T-helper 17 cell (primary cell): ENCODE results near the gene UBE2F. TPM values are rescaled to one million over a fixed set of nuclear protein-coding genes. Genes with fewer than 3 reads are reported as not detected.
A peak's percentile ranks its signal among the peaks of the same experiment; 100 is the strongest.
"Not testable (repeated sequence)": the region's sequence is repeated elsewhere in the genome, so short reads cannot be mapped to it uniquely, and the experiment has no call there.

Source experiments
- ATAC-seq: fragments of 150-1000 bp; cut with Tn5 transposase; 2 replicates; pipeline ENCODE4 v1.10.0; 2021; ENCODE audit warnings: mild to moderate bottlenecking, moderate library complexity
- DNase-seq, 3 donors: peaks; one replicate each; pipeline versions ENCODE4 v3.0.0 to v3.0.0-alpha.2; 2020 to 2021
- H3K9me3 ChIP-seq: one replicate; pipeline ENCODE4 v1.7.0; 2013; ENCODE audit warnings: low read length, mild to moderate bottlenecking; ENCODE audit not compliant: control insufficient read depth, poor library complexity, severe bottlenecking
- H3K27ac Mint-ChIP-seq: one replicate; pipeline ENCODE4 v1.8.0; 2022; ENCODE audit warnings: mild to moderate bottlenecking, moderate library complexity, mixed read lengths
- H3K27me3 Mint-ChIP-seq: one replicate; pipeline ENCODE4 v1.8.0; 2022; ENCODE audit warnings: mixed read lengths
- H3K36me3 Mint-ChIP-seq: one replicate; pipeline ENCODE4 v1.8.0; 2022; ENCODE audit warnings: low read depth, mixed read lengths
- H3K4me1 Mint-ChIP-seq: one replicate; pipeline ENCODE4 v1.8.0; 2022; ENCODE audit warnings: mild to moderate bottlenecking, mixed read lengths
- H3K4me3 Mint-ChIP-seq: one replicate; pipeline ENCODE4 v1.8.0; 2022; ENCODE audit warnings: mild to moderate bottlenecking, moderate library complexity, mixed read lengths
- total RNA-seq, 4 donors: library from RNA in 2 of 4; stranded (reverse) in 2 of 4; gene quantifications; one replicate each; pipeline ENCODE4 v1.2.3 and lab custom pipeline; 2022 to 2026

The UBE2F gene
- total RNA-seq, 2 donors from 2014 or later = 34.6 to 40.3 TPM

- no peaks in the 10 kb centered on the region for H3K9me3 ChIP-seq
- DNase-seq (no peak), ATAC-seq (no peak)
- Mint-ChIP-seq H3K27ac (no peak overlapping the region), H3K36me3 (peaks cover 3% of the 10 kb centered on the region), H3K4me3 (no peak overlapping the region), H3K4me1 (peaks cover 40% of the 10 kb centered on the region), H3K27me3 (no peaks in the 10 kb centered on the region)
Observed at GRCh38 chr2:237972936-237973335, 6.1 kb downstream of the UBE2F start.

GRCh38 chr2:237977380-237977779, 10.6 kb downstream of the UBE2F start:
- ATAC-seq = no peak
- H3K27me3 Mint-ChIP-seq = no peaks in the 10 kb centered on the region
- H3K36me3 Mint-ChIP-seq = peaks cover 7% of the 10 kb centered on the region
- no peak overlapping the region for H3K4me3 Mint-ChIP-seq
- no peaks in the 10 kb centered on the region for H3K9me3 ChIP-seq
- no peak for DNase-seq
- H3K4me1 Mint-ChIP-seq = peaks cover 35% of the 10 kb centered on the region
- peak overlapping the region; percentile 43 for H3K27ac Mint-ChIP-seq

- Mint-ChIP-seq H3K27me3 (no peaks in the 10 kb centered on the region), H3K4me1 (peaks cover 37% of the 10 kb centered on the region), H3K36me3 (peaks cover 7% of the 10 kb centered on the region), H3K27ac (peak overlapping the region; percentile 43), H3K4me3 (peak overlapping the region; percentile 67)
- no peaks in the 10 kb centered on the region for H3K9me3 ChIP-seq
- DNase-seq (no peak), ATAC-seq (no peak)
Observed at GRCh38 chr2:237978058-237978712, 11.4 kb downstream of the UBE2F start.

GRCh38 chr2:237979331-237979730, 12.5 kb downstream of the UBE2F start:
- no peak for ATAC-seq
- Mint-ChIP-seq H3K36me3 (peaks cover 10% of the 10 kb centered on the region), H3K4me3 (no peak overlapping the region), H3K27me3 (no peaks in the 10 kb centered on the region), H3K4me1 (peaks cover 47% of the 10 kb centered on the region), H3K27ac (no peak overlapping the region)
- no peak for DNase-seq
- H3K9me3 ChIP-seq = no peaks in the 10 kb centered on the region

GRCh38 chr2:237980087-237980486, 13.3 kb downstream of the UBE2F start:
- Mint-ChIP-seq H3K4me1 (peaks cover 49% of the 10 kb centered on the region), H3K4me3 (no peak overlapping the region), H3K27me3 (no peaks in the 10 kb centered on the region), H3K27ac (peak overlapping the region; percentile 78), H3K36me3 (peaks cover 10% of the 10 kb centered on the region)
- no peaks in the 10 kb centered on the region for H3K9me3 ChIP-seq
- ATAC-seq (no peak), DNase-seq (no peak)

GRCh38 chr2:237980751-237981150, 13.9 kb downstream of the UBE2F start:
- peak overlapping the region; percentile 57 for H3K4me3 Mint-ChIP-seq
- DNase-seq = no peak
- no peaks in the 10 kb centered on the region for H3K27me3 Mint-ChIP-seq
- H3K27ac Mint-ChIP-seq = peak overlapping the region; percentile 78
- ATAC-seq = peak; percentile 32
- H3K9me3 ChIP-seq = no peaks in the 10 kb centered on the region
- H3K4me1 Mint-ChIP-seq = peaks cover 52% of the 10 kb centered on the region
- peaks cover 9% of the 10 kb centered on the region for H3K36me3 Mint-ChIP-seq

- H3K4me3 Mint-ChIP-seq, ATAC-seq, DNase-seq, H3K27me3 Mint-ChIP-seq, H3K9me3 ChIP-seq, H3K36me3 Mint-ChIP-seq, H3K27ac Mint-ChIP-seq: not testable (repeated sequence)
- peaks cover 52% of the 10 kb centered on the region for H3K4me1 Mint-ChIP-seq
Observed at GRCh38 chr2:237981621-237982020, 14.8 kb downstream of the UBE2F start.

GRCh38 chr2:237982039-237982725, 15.4 kb downstream of the UBE2F start:
- ATAC-seq (no peak), DNase-seq (no peak)
- no peak overlapping the region for H3K4me3 Mint-ChIP-seq
- peaks cover 7% of the 10 kb centered on the region for H3K36me3 Mint-ChIP-seq
- H3K27ac Mint-ChIP-seq = no peak overlapping the region
- H3K9me3 ChIP-seq = no peaks in the 10 kb centered on the region
- H3K27me3 Mint-ChIP-seq = no peaks in the 10 kb centered on the region
- peaks cover 51% of the 10 kb centered on the region for H3K4me1 Mint-ChIP-seq

- ATAC-seq (no peak), DNase-seq (no peak)
- Mint-ChIP-seq H3K4me1 (peaks cover 43% of the 10 kb centered on the region), H3K27ac (no peak overlapping the region), H3K4me3 (no peak overlapping the region), H3K27me3 (no peaks in the 10 kb centered on the region), H3K36me3 (peaks cover 11% of the 10 kb centered on the region)
- no peaks in the 10 kb centered on the region for H3K9me3 ChIP-seq
Observed at GRCh38 chr2:237983922-237984321, 17.1 kb downstream of the UBE2F start.

GRCh38 chr2:237987268-237987667, 20.5 kb downstream of the UBE2F start:
- H3K9me3 ChIP-seq = no peaks in the 10 kb centered on the region
- no peak for ATAC-seq
- H3K36me3 Mint-ChIP-seq = peaks cover 8% of the 10 kb centered on the region
- peaks cover 24% of the 10 kb centered on the region for H3K4me1 Mint-ChIP-seq
- H3K4me3 Mint-ChIP-seq = no peak overlapping the region
- no peaks in the 10 kb centered on the region for H3K27me3 Mint-ChIP-seq
- no peak overlapping the region for H3K27ac Mint-ChIP-seq
- DNase-seq = no peak

GRCh38 chr2:237993701-237994100, 26.9 kb downstream of the UBE2F start:
- ATAC-seq = no peak
- Mint-ChIP-seq H3K4me1 (peaks cover 9% of the 10 kb centered on the region), H3K36me3 (peaks cover 6% of the 10 kb centered on the region), H3K27me3 (no peaks in the 10 kb centered on the region), H3K4me3 (no peak overlapping the region), H3K27ac (no peak overlapping the region)
- H3K9me3 ChIP-seq = no peaks in the 10 kb centered on the region
- DNase-seq = no peak

- Mint-ChIP-seq H3K27ac (no peak overlapping the region), H3K36me3 (peaks cover 3% of the 10 kb centered on the region), H3K4me1 (peaks cover 10% of the 10 kb centered on the region), H3K4me3 (no peak overlapping the region), H3K27me3 (no peaks in the 10 kb centered on the region)
- ATAC-seq (no peak), DNase-seq (no peak)
- peaks cover 2% of the 10 kb centered on the region for H3K9me3 ChIP-seq
Observed at GRCh38 chr2:237995036-237995435, 28.2 kb downstream of the UBE2F start.

- H3K9me3 ChIP-seq = peaks cover 2% of the 10 kb centered on the region
- Mint-ChIP-seq H3K27me3 (no peaks in the 10 kb centered on the region), H3K4me3 (no peak overlapping the region), H3K36me3 (peaks cover 3% of the 10 kb centered on the region), H3K4me1 (peaks cover 10% of the 10 kb centered on the region), H3K27ac (no peak overlapping the region)
- DNase-seq (no peak), ATAC-seq (no peak)
Observed at GRCh38 chr2:237996021-237996593, 29.3 kb downstream of the UBE2F start.
